Neural progenitor cell (in vitro differentiated cells): Measurements from ENCODE around the gene KRTAP5-4. TPM values are rescaled to one million over a fixed set of nuclear protein-coding genes. Genes with fewer than 3 reads are reported as not detected.

Experiments used
- DNase-seq: peaks from one replicate; pipeline ENCODE4 v3.0.0-alpha.2; 2016; ENCODE audit warnings: low spot score
- H2AFZ ChIP-seq: fragments of 200-600 bp; sonication (generic); replicated peaks from 2 replicates; pipeline ENCODE4 v1.6.1; 2016; ENCODE audit warnings: antibody characterized with exemption
- H3F3A ChIP-seq: fragments of 200-600 bp; sonication (generic); 2 replicates; pipeline ENCODE4 v1.6.1; 2016; ENCODE audit warnings: antibody characterized with exemption, low read depth
- H3K27ac ChIP-seq: fragments of 200-600 bp; sonication (generic); 2 replicates; pipeline ENCODE4 v1.5.1; 2016; ENCODE audit warnings: mild to moderate bottlenecking
- H3K27me3 ChIP-seq: fragments of 200-600 bp; sonication (generic); 2 replicates; pipeline ENCODE4 v1.6.1; 2016; ENCODE audit warnings: mild to moderate bottlenecking, moderate library complexity
- H3K36me3 ChIP-seq: fragments of 200-600 bp; sonication (generic); 2 replicates; pipeline ENCODE4 v1.5.1; 2016
- H3K4me1 ChIP-seq: fragments of 200-600 bp; sonication (generic); 2 replicates; pipeline ENCODE4 v1.6.1; 2016; ENCODE audit warnings: mixed run types
- H3K4me2 ChIP-seq: fragments of 200-600 bp; sonication (generic); 2 replicates; pipeline ENCODE4 v1.6.1; 2016
- H3K4me3 ChIP-seq: fragments of 200-600 bp; sonication (generic); 2 replicates; pipeline ENCODE4 v1.5.1; 2016
- H3K79me2 ChIP-seq: fragments of 200-600 bp; sonication (generic); 2 replicates; pipeline ENCODE4 v1.6.1; 2016; ENCODE audit warnings: low read depth
- H3K9ac ChIP-seq: fragments of 200-600 bp; sonication (generic); 2 replicates; pipeline ENCODE4 v1.6.1; 2016
- H3K9me3 ChIP-seq: fragments of 200-600 bp; sonication (generic); 2 replicates; pipeline ENCODE4 v1.5.1; 2016; ENCODE audit warnings: low read depth
- H4K20me1 ChIP-seq: fragments of 200-600 bp; sonication (generic); 2 replicates; pipeline ENCODE4 v1.6.1; 2016; ENCODE audit warnings: low read depth
- H3K27ac Mint-ChIP-seq: 3 replicates; pipeline ENCODE4 v1.8.0; 2021; ENCODE audit warnings: mixed read lengths
- H3K27me3 Mint-ChIP-seq: 2 replicates; pipeline ENCODE4 v1.8.0; 2022; ENCODE audit warnings: low read depth, mild to moderate bottlenecking, inconsistent platforms, moderate library complexity, mixed read lengths; ENCODE audit not compliant: insufficient read depth
- H3K36me3 Mint-ChIP-seq: 3 replicates; pipeline ENCODE4 v1.8.0; 2021; ENCODE audit warnings: mixed read lengths
- H3K4me1 Mint-ChIP-seq: 3 replicates; pipeline ENCODE4 v1.8.0; 2021; ENCODE audit warnings: mixed read lengths
- H3K4me3 Mint-ChIP-seq: 3 replicates; pipeline ENCODE4 v1.8.0; 2021; ENCODE audit warnings: mild to moderate bottlenecking, moderate library complexity, mixed read lengths
- H3K9me3 Mint-ChIP-seq: 3 replicates; pipeline ENCODE4 v1.8.0; 2020; ENCODE audit warnings: mixed read lengths
- CTCF ChIP-seq: fragments of 200-600 bp; sonication (generic); IDR thresholded peaks from 2 replicates; pipeline ENCODE4 v1.5.1; 2017; ENCODE audit warnings: antibody characterized with exemption, mild to moderate bottlenecking
- EZH2 ChIP-seq: fragments of 200-600 bp; sonication (generic); IDR thresholded peaks from 2 replicates; pipeline ENCODE4 v1.6.1; 2017; ENCODE audit warnings: antibody characterized with exemption, mild to moderate bottlenecking, moderate library complexity
- EZH2phosphoT487 ChIP-seq: fragments of 200-600 bp; sonication (generic); IDR thresholded peaks from 2 replicates; pipeline ENCODE4 v1.6.1; 2017; ENCODE audit warnings: antibody characterized with exemption
- total RNA-seq: library from RNA; depleted of rRNA; stranded (reverse); fragments of >200 nt; gene quantifications from 2 replicates; pipeline ENCODE4 v1.2.3, GENCODE V29; 2015; ENCODE audit warnings: low replicate concordance

The KRTAP5-4 gene
- total RNA-seq, 1 donor from 2014 or later: not detected

GRCh38 chr11:1669546-1670218 is 47.7 kb upstream of the KRTAP5-4 start:
- Histone ChIP-seq H3K79me2 (no peaks in the 10 kb centered on the region), H3K27me3 (peaks cover 57% of the 10 kb centered on the region), H3K9me3 (no peaks in the 10 kb centered on the region), H3K4me1 (peaks cover 11% of the 10 kb centered on the region), H3F3A (peaks cover 1% of the 10 kb centered on the region), H3K9ac (no peak overlapping the region), H3K4me2 (no peak overlapping the region), H4K20me1 (no peaks in the 10 kb centered on the region), H2AFZ (no peak overlapping the region), H3K27ac (no peak overlapping the region), H3K4me3 (no peak overlapping the region), H3K36me3 (no peaks in the 10 kb centered on the region)
- Mint-ChIP-seq H3K36me3 (no peaks in the 10 kb centered on the region), H3K4me1 (peaks cover 8% of the 10 kb centered on the region), H3K27me3 (peaks cover 8% of the 10 kb centered on the region), H3K4me3 (no peak overlapping the region), H3K27ac (no peak overlapping the region), H3K9me3 (no peaks in the 10 kb centered on the region)
- DNase-seq: no peak
- TF ChIP-seq EZH2 (no peak), CTCF (no peak), EZH2phosphoT487 (no peak)

DNA sequence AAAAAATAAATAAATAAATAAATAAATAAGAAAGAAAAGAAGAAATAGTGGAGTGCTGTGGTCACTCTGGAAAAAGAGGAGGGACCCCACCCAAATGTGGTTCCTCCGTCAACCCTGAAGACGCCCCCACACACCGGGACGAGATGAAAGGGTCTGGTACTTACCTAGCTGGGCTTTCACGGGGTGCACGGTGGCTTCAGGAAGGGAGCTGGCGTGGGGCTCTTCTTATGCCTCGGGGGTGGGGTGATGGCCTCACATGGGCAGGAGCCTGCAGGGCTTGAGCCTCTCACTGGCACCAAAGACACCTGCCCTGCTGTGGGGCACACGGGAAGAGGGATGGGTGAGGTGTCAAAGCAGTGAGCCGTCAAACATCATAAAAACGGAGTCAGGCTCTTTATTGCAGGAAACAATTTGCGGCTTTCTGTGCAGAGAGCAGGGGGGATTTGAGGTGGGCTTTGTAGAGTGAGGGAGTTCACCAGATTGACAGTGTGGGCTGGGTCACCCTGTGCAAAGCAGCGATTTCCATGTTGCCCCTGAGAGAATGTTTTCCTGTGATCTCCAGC is 47.1 kb upstream of the KRTAP5-4 start:
- peaks cover 6% of the 10 kb centered on the region for H3K4me1 ChIP-seq
- H3K27me3 ChIP-seq: peaks cover 50% of the 10 kb centered on the region
- H3K27ac Mint-ChIP-seq: no peak overlapping the region
- H3F3A ChIP-seq: no peaks in the 10 kb centered on the region
- peaks cover 8% of the 10 kb centered on the region for H3K27me3 Mint-ChIP-seq
- H3K36me3 Mint-ChIP-seq: no peaks in the 10 kb centered on the region
- no peak for TF ChIP-seq EZH2phosphoT487
- no peak for TF ChIP-seq CTCF
- TF ChIP-seq EZH2: no peak
- no peak overlapping the region for H3K27ac ChIP-seq
- H3K4me3 Mint-ChIP-seq: no peak overlapping the region
- no peak overlapping the region for H3K4me2 ChIP-seq
- H3K4me1 Mint-ChIP-seq: peaks cover 8% of the 10 kb centered on the region
- no peak overlapping the region for H3K9ac ChIP-seq
- no peaks in the 10 kb centered on the region for H3K36me3 ChIP-seq
- no peaks in the 10 kb centered on the region for H3K9me3 Mint-ChIP-seq
- no peak overlapping the region for H3K4me3 ChIP-seq
- no peak overlapping the region for H2AFZ ChIP-seq
- no peaks in the 10 kb centered on the region for H3K9me3 ChIP-seq
- H4K20me1 ChIP-seq: no peaks in the 10 kb centered on the region
- H3K79me2 ChIP-seq: no peaks in the 10 kb centered on the region
- DNase-seq: no peak

DNA sequence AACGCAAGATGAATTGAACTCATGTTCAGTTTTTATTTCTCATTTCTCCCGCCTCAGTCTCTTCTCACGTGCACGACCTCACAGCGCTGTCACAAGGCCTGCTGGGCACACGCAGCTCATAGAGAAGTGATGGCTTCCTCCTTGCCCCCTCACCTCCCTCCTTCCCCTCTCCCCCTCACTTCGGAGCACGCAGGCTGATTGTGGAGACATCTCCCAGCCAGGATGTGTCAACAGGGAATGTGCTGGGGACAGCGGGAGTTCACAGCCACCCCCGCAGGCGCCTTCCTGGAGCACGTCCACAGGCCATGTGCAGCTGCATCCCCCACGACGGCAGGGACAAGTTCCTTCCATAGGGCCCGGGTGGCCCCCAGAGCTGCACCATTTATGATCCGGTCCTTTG is 46.0 kb upstream of the KRTAP5-4 start:
- Mint-ChIP-seq H3K9me3 (no peaks in the 10 kb centered on the region), H3K27ac (peak overlapping the region; percentile 65), H3K4me1 (peaks cover 8% of the 10 kb centered on the region), H3K27me3 (peaks cover 8% of the 10 kb centered on the region), H3K36me3 (no peaks in the 10 kb centered on the region), H3K4me3 (no peak overlapping the region)
- H3K4me3 ChIP-seq: no peak overlapping the region
- H3K9ac ChIP-seq: no peak overlapping the region
- no peak overlapping the region for H3K4me2 ChIP-seq
- no peaks in the 10 kb centered on the region for H3K36me3 ChIP-seq
- TF ChIP-seq EZH2phosphoT487: no peak
- TF ChIP-seq EZH2: no peak
- no peak for TF ChIP-seq CTCF
- DNase-seq: no peak
- H3K27ac ChIP-seq: no peak overlapping the region
- H3K9me3 ChIP-seq: no peaks in the 10 kb centered on the region
- peaks cover 40% of the 10 kb centered on the region for H3K27me3 ChIP-seq
- H4K20me1 ChIP-seq: no peaks in the 10 kb centered on the region
- no peaks in the 10 kb centered on the region for H3F3A ChIP-seq
- H3K79me2 ChIP-seq: no peaks in the 10 kb centered on the region
- H3K4me1 ChIP-seq: peaks cover 6% of the 10 kb centered on the region
- no peak overlapping the region for H2AFZ ChIP-seq
